HepG2 (cell line): ENCODE measurements around the gene ENG. TPM values are rescaled to one million over a fixed set of nuclear protein-coding genes. Genes with fewer than 3 reads are reported as not detected.

Experiments
- ATAC-seq: fragments of 200-7000 bp; cut with Tn5 transposase; 3 replicates; pipeline ENCODE4 v1.9.1; 2020; ENCODE audit warnings: mild to moderate bottlenecking, moderate library complexity
- BruUV-seq: library from RNA; stranded (reverse); fragments of 400-500 nt; replicated peaks from 2 replicates; lab custom pipeline; 2021; lab: Mats Ljungman, UMichigan
- CTCF ChIA-PET: fragments of 300-600 bp; formaldehyde crosslinking; extraction: SDS; loops from one replicate; lab custom pipeline; 2021; ENCODE audit warnings: low total read pairs, inconsistent platforms, low intra/inter-chr PET ratio; lab: Yijun Ruan, JAX
- POLR2A ChIA-PET: fragments of 350-600 bp; sonication (Branson Sonifier 250); formaldehyde crosslinking; loops from one replicate; lab custom pipeline; 2020; ENCODE audit warnings: antibody characterized with exemption, inconsistent platforms; lab: Yijun Ruan, JAX
- DNase-seq: peaks from one replicate; pipeline ENCODE4 v3.0.0-alpha.2; 2015; ENCODE audit warnings: low spot score
- FAIRE-seq: peaks from 3 replicates; lab custom pipeline; 2011; peaks lifted over from hg19 to GRCh38; lab: Jason Lieb, UNC
- H2AFZ ChIP-seq: one replicate; pipeline ENCODE4 v1.6.1; 2011; ENCODE audit warnings: low read length, inconsistent platforms
- H3K27ac ChIP-seq: fragments of 300-600 bp; 3 replicates; pipeline ENCODE4 v1.8.0; 2011; ENCODE audit warnings: mixed run types, mild to moderate bottlenecking, mixed read lengths, low read length, inconsistent platforms; ENCODE audit not compliant: insufficient read depth; ENCODE audit errors: extremely low read length
- H3K27me3 ChIP-seq, 2 experiments: fragments of 200-600 bp in 1 of 2; 2 replicates in 1 of 2; 3 replicates in 1 of 2; pipeline versions ENCODE4 v1.6.0 to v1.8.0; 2011; ENCODE audit warnings: low read length in 2 of 2, mild to moderate bottlenecking in 2 of 2, moderate library complexity in 2 of 2, inconsistent platforms in 1 of 2; ENCODE audit not compliant: insufficient read depth in 2 of 2, control insufficient read depth in 1 of 2
- H3K36me3 ChIP-seq, 2 experiments: fragments of 200-600 bp in 1 of 2; replicated peaks in 1 of 2; 2 replicates in 1 of 2; 3 replicates in 1 of 2; pipeline versions ENCODE4 v1.5.1 to v1.8.0; 2011; ENCODE audit warnings: low read length in 2 of 2, inconsistent platforms in 1 of 2; ENCODE audit not compliant: insufficient read depth in 2 of 2, control insufficient read depth in 1 of 2
- H3K4me1 ChIP-seq: 2 replicates; pipeline ENCODE4 v1.5.1; 2012; ENCODE audit warnings: low read length, inconsistent platforms; ENCODE audit not compliant: insufficient read depth
- H3K4me2 ChIP-seq: 2 replicates; pipeline ENCODE4 v1.6.0; 2011; ENCODE audit warnings: low read depth, low read length, inconsistent platforms
- H3K4me3 ChIP-seq, 3 experiments: fragments of 200-600 bp in 1 of 3; sonication (generic), shearing (Covaris generic) in 1 of 3; replicated peaks in 1 of 3; 2 replicates each; pipeline ENCODE4 v1.5.1; 2011 to 2016; ENCODE audit warnings: low read length in 3 of 3, inconsistent platforms in 2 of 3, low read depth in 2 of 3, mild to moderate bottlenecking in 2 of 3, control low read depth in 1 of 3, mixed read lengths in 1 of 3; ENCODE audit not compliant: insufficient read depth in 1 of 3
- H3K79me2 ChIP-seq: one replicate; pipeline ENCODE4 v1.6.1; 2011; ENCODE audit warnings: low read length, inconsistent platforms; ENCODE audit not compliant: insufficient read depth
- H3K9ac ChIP-seq: 2 replicates; pipeline ENCODE4 v1.6.0; 2011; ENCODE audit warnings: mild to moderate bottlenecking, low read depth, low read length, inconsistent platforms; ENCODE audit not compliant: insufficient read depth
- H3K9me3 ChIP-seq: 2 replicates; pipeline ENCODE4 v1.5.1; 2012; ENCODE audit warnings: mild to moderate bottlenecking, low read length
- H4K20me1 ChIP-seq: 2 replicates; pipeline ENCODE4 v1.6.0; 2011; ENCODE audit warnings: inconsistent platforms, mild to moderate bottlenecking, low read length, moderate library complexity; ENCODE audit not compliant: insufficient read depth
- IRX3 ChIP-seq: sonication (generic); formaldehyde crosslinking; IDR thresholded peaks from 2 replicates; pipeline ENCODE4 v1.8.1; 2023; ENCODE audit warnings: mild to moderate bottlenecking, low read depth, missing genetic modification reagents, borderline replicate concordance
- POLR2A ChIP-seq, 2 experiments: IDR thresholded peaks; 2 replicates each; pipeline ENCODE4 v1.6.1; 2011; ENCODE audit warnings: low read depth in 2 of 2, low read length in 2 of 2, mild to moderate bottlenecking in 1 of 2, moderate library complexity in 1 of 2; ENCODE audit not compliant: insufficient read depth in 1 of 2
- POLR2AphosphoS5 ChIP-seq: IDR thresholded peaks from 2 replicates; pipeline ENCODE4 v1.6.1; 2012; ENCODE audit warnings: low read depth, low read length
- RBFOX2 ChIP-seq: fragments of 200-400 bp; formaldehyde crosslinking; IDR thresholded peaks from 2 replicates; pipeline ENCODE4 v1.6.1; 2017; ENCODE audit warnings: low read depth, mild to moderate bottlenecking, low read length
- RBM22 ChIP-seq: fragments of 200-400 bp; formaldehyde crosslinking; optimal IDR thresholded peaks from 2 replicates; pipeline ENCODE3; 2017; ENCODE audit warnings: mild to moderate bottlenecking, low read length, moderate library complexity
- ZNF652 ChIP-seq: IDR thresholded peaks from 2 replicates; pipeline ENCODE4 v1.6.1; 2016; ENCODE audit warnings: low read depth, borderline replicate concordance
- ZNF766 ChIP-seq: sonication (generic); formaldehyde crosslinking; IDR thresholded peaks from 2 replicates; pipeline ENCODE4 v1.5.0; 2020; ENCODE audit warnings: missing genetic modification reagents, borderline replicate concordance
- ZNF790 ChIP-seq: sonication (generic); formaldehyde crosslinking; IDR thresholded peaks from 2 replicates; pipeline ENCODE4 v1.8.0; 2022; ENCODE audit warnings: missing genetic modification reagents, mild to moderate bottlenecking, borderline replicate concordance
- WGBS: methylation state at CpG from one replicate; pipeline ENCODE4 v1.1.6; 2017; ENCODE audit warnings: low lambda C conversion rate; 5-methylcytosine and 5-hydroxymethylcytosine counted together
- in situ Hi-C: cut with HindIII; loops from 2 replicates; pipeline ENCODE4 v1.10.0; 2017; ENCODE audit warnings: low pct_unique_long_range_greater_than_20kb; ENCODE audit not compliant: extremely low pct_ligation_motif_present
- intact Hi-C: fragments of 100-400 bp; cut with micrococcal nuclease; formaldehyde crosslinking; loops from one replicate; pipeline ENCODE4 v1.10.0; 2022; ENCODE audit not compliant: unreplicated experiment
- polyA plus RNA-seq, 8 experiments: library from polyadenylated mRNA; depleted of rRNA in 3 of 8; stranded (reverse) in 7 of 8; unstranded in 1 of 8; fragments of >200 nt; fragmentation: Illumina TruSeq in 4 of 8; extraction: Trizol in 4 of 8; gene quantifications; 2 replicates each; pipeline versions ENCODE4 v1.2.1 to v1.2.3, GENCODE V29; 2011 to 2016; ENCODE audit warnings: low read depth in 4 of 8, missing spikeins in 1 of 8, mixed read lengths in 1 of 8; ENCODE audit not compliant: insufficient read depth in 1 of 8
- total RNA-seq, 5 experiments: library from RNA; depleted of rRNA; stranded (reverse); fragments of >200 nt; fragmentation: Illumina TruSeq; extraction: Trizol; gene quantifications; 2 replicates each; pipeline ENCODE4 v1.2.3, GENCODE V29; 2016; ENCODE audit warnings: low read depth in 1 of 5
- TF ChIP-seq, protein P1 (sequence below): sonication (generic); formaldehyde crosslinking; IDR thresholded peaks from 2 replicates; pipeline ENCODE4 v1.4.0; 2020; ENCODE audit warnings: mild to moderate bottlenecking, missing genetic modification reagents
- TF ChIP-seq, protein P2 (sequence below): sonication (generic); formaldehyde crosslinking; IDR thresholded peaks from 2 replicates; pipeline ENCODE4 v1.4.0; 2020; ENCODE audit warnings: missing genetic modification reagents
- TF ChIP-seq, protein P3 (sequence below): sonication (generic); formaldehyde crosslinking; IDR thresholded peaks from 2 replicates; pipeline ENCODE4 v1.4.0; 2020; ENCODE audit warnings: missing genetic modification reagents

ENG gene
- total and polyA plus RNA-seq, 2 of the 13 experiments (the other 11 are each of a cell fraction or from before 2014, with no cell fraction given), result 0.02 to 1.1 TPM

DNA sequence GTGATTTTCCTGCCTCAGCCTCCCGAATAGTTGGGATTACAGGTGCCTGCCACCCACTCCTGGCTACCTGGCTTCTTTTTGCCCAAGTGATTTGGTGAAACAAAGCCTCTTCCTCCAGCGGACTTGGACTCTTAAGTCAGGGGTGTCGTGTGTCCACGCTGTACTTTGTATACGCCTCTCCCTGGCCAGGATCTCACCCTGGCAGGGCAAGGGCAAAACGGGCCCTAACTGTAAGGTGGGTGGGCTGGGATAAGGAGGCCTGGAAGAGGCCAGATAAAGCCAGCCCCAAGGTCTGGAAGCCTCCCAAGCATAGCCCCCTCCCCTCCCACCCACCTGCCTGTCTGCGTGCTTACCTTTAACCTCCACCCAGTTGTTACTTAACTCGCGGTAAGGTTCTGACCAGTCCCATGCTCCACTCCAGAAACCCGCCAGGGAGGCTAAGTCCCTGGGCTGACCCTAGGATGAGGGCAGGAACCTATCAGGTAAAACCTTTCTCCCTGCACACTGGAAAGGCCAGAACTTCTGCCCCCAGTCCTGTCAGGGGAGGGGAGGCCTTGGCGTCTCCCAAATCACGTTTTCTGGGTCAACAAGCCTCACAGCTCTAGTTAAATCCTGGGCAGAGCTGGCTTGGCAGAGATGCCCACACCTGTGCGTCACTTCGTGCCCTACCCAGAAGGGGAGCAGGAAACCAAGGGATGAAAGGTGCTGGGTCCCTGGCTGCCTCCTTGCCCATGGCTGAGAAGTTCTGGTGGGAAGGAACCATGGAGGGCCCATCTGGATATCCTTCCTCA lies 60.3 kb downstream of the ENG start (continued):
- TF ChIP-seq, protein P1, sequence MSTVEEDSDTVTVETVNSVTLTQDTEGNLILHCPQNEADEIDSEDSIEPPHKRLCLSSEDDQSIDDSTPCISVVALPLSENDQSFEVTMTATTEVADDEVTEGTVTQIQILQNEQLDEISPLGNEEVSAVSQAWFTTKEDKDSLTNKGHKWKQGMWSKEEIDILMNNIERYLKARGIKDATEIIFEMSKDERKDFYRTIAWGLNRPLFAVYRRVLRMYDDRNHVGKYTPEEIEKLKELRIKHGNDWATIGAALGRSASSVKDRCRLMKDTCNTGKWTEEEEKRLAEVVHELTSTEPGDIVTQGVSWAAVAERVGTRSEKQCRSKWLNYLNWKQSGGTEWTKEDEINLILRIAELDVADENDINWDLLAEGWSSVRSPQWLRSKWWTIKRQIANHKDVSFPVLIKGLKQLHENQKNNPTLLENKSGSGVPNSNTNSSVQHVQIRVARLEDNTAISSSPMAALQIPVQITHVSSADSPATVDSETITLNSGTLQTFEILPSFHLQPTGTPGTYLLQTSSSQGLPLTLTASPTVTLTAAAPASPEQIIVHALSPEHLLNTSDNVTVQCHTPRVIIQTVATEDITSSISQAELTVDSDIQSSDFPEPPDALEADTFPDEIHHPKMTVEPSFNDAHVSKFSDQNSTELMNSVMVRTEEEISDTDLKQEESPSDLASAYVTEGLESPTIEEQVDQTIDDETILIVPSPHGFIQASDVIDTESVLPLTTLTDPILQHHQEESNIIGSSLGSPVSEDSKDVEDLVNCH (CRISPR knock-in tag), result no peak
- TF ChIP-seq RBM22 (peak; percentile 90), ZNF652 (CRISPR knock-in tag) (no peak)

DNA sequence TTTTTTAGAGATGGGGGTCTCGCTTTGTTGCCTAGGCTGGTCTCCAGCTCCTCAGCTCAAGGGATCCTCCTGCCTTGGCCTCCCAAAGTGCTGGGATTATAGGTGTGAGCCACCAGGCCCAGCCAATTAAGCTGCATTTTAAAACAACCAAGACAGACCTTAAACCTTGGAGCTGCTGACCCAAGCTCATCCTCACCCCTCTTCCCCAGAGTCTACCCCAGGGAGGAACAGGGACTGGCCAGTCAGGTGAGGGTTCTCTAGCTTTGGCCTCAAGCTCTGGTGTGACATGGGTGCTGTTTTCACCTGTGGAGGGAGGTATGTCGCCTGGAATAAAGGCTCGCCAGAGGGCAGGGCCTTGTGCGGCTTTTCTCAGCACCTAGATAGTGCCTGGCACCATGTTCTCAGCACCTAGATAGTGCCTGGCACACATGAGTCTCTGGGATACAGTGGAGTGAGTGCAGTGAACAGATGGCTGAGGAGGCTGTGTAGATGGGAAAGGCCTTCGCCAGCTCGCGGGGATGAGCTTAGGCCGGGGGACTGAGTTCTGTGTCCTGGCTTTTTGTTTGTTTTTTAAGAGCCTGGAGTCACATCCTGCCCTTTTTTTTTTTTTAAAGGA lies 61.3 kb downstream of the ENG start:
- H2AFZ ChIP-seq, result no peak overlapping the region
- no peak for DNase-seq
- peaks cover 8% of the 10 kb centered on the region; the same call in 1 of the 2 replicates for H4K20me1 ChIP-seq
- BruUV-seq, result no TSS peak
- peaks cover 46% of the 10 kb centered on the region for H3K4me1 ChIP-seq
- no peak overlapping the region for H3K9ac ChIP-seq
- in situ Hi-C loops (no loop called here), intact Hi-C loops (no loop called here)
- POLR2A ChIA-PET, result interaction anchor here (0.9 to 2.0 kb wide), 8 partner anchors 8 to 104 kb away, joined by 3 to 6 read pairs (median 4); partner anchors contain the start of gene PTRH1
- no peaks in the 10 kb centered on the region for H3K27me3 ChIP-seq
- peak; percentile 9; the same call in 2 of the 3 replicates for ATAC-seq
- H3K4me3 ChIP-seq, result no peak overlapping the region
- no peak for FAIRE-seq
- no peak overlapping the region for H3K4me2 ChIP-seq
- H3K9me3 ChIP-seq, result no peaks in the 10 kb centered on the region
- 66% methylated on average over 7 of the region's 8 CpGs for WGBS
- CTCF ChIA-PET, result no interaction called here
- no peaks in the 10 kb centered on the region for H3K79me2 ChIP-seq
- H3K27ac ChIP-seq, result no peak overlapping the region
- peaks cover 14 to 29% of the 10 kb centered on the region in 2 experiments for H3K36me3 ChIP-seq
- TF ChIP-seq, protein P2, sequence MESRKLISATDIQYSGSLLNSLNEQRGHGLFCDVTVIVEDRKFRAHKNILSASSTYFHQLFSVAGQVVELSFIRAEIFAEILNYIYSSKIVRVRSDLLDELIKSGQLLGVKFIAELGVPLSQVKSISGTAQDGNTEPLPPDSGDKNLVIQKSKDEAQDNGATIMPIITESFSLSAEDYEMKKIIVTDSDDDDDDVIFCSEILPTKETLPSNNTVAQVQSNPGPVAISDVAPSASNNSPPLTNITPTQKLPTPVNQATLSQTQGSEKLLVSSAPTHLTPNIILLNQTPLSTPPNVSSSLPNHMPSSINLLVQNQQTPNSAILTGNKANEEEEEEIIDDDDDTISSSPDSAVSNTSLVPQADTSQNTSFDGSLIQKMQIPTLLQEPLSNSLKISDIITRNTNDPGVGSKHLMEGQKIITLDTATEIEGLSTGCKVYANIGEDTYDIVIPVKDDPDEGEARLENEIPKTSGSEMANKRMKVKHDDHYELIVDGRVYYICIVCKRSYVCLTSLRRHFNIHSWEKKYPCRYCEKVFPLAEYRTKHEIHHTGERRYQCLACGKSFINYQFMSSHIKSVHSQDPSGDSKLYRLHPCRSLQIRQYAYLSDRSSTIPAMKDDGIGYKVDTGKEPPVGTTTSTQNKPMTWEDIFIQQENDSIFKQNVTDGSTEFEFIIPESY (CRISPR knock-in tag), result 0 out of 2 replicates have a peak, but pooled peaks have one; percentile 22
- TF ChIP-seq, protein P3, sequence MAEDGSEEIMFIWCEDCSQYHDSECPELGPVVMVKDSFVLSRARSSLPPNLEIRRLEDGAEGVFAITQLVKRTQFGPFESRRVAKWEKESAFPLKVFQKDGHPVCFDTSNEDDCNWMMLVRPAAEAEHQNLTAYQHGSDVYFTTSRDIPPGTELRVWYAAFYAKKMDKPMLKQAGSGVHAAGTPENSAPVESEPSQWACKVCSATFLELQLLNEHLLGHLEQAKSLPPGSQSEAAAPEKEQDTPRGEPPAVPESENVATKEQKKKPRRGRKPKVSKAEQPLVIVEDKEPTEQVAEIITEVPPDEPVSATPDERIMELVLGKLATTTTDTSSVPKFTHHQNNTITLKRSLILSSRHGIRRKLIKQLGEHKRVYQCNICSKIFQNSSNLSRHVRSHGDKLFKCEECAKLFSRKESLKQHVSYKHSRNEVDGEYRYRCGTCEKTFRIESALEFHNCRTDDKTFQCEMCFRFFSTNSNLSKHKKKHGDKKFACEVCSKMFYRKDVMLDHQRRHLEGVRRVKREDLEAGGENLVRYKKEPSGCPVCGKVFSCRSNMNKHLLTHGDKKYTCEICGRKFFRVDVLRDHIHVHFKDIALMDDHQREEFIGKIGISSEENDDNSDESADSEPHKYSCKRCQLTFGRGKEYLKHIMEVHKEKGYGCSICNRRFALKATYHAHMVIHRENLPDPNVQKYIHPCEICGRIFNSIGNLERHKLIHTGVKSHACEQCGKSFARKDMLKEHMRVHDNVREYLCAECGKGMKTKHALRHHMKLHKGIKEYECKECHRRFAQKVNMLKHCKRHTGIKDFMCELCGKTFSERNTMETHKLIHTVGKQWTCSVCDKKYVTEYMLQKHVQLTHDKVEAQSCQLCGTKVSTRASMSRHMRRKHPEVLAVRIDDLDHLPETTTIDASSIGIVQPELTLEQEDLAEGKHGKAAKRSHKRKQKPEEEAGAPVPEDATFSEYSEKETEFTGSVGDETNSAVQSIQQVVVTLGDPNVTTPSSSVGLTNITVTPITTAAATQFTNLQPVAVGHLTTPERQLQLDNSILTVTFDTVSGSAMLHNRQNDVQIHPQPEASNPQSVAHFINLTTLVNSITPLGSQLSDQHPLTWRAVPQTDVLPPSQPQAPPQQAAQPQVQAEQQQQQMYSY (CRISPR knock-in tag), result no peak
- TF ChIP-seq RBM22, result peak; percentile 25
- peak in 1 of 2 experiments; percentile 17; a peak in 2 of 4 replicates for TF ChIP-seq POLR2A (IDR thresholded peaks at IDR 0.05; ENCODE audit: insufficient read depth in 1 of 2, low read depth in 2 of 2, low read length in 2 of 2)
- peak; percentile 45; the same call in 1 of the 2 replicates for TF ChIP-seq POLR2AphosphoS5
- TF ChIP-seq ZNF790 (CRISPR knock-in tag), result no peak
- TF ChIP-seq IRX3 (CRISPR knock-in tag), result no peak
- TF ChIP-seq ZNF766 (CRISPR knock-in tag), result no peak
- peak; percentile 51 for TF ChIP-seq RBFOX2
